GM23338 (cell line): ENCODE data around the gene RNF121. TPM values are rescaled to one million over a fixed set of nuclear protein-coding genes. Genes with fewer than 3 reads are reported as not detected.

Experiments used
- ATAC-seq: fragments of 200-7000 bp; cut with Tn5 transposase; 3 replicates; pipeline ENCODE4 v1.9.1; 2020
- DNase-seq: peaks from one replicate; pipeline ENCODE4 v3.0.0-alpha.2; 2015; ENCODE audit warnings: low spot score
- H2AFZ ChIP-seq: fragments of 200-600 bp; sonication (generic); 2 replicates; pipeline ENCODE4 v1.8.0; 2016; ENCODE audit warnings: antibody characterized with exemption, mild to moderate bottlenecking, moderate library complexity
- H3F3A ChIP-seq: fragments of 200-600 bp; sonication (generic); replicated peaks from 2 replicates; pipeline ENCODE4 v1.8.0; 2017; ENCODE audit warnings: antibody characterized with exemption, mixed run types, low read depth
- H3K27ac ChIP-seq: fragments of 200-600 bp; sonication (generic); 2 replicates; pipeline ENCODE4 v1.6.1; 2016; ENCODE audit warnings: low read depth
- H3K27me3 ChIP-seq: fragments of 200-600 bp; sonication (generic); 2 replicates; pipeline ENCODE4 v1.8.0; 2016; ENCODE audit warnings: mild to moderate bottlenecking, mixed run types, moderate library complexity; ENCODE audit not compliant: insufficient read depth
- H3K36me3 ChIP-seq: fragments of 200-600 bp; sonication (generic); 2 replicates; pipeline ENCODE4 v1.8.0; 2016; ENCODE audit warnings: mild to moderate bottlenecking; ENCODE audit not compliant: insufficient read depth
- H3K4me1 ChIP-seq: fragments of 200-600 bp; sonication (generic); 2 replicates; pipeline ENCODE4 v1.8.0; 2016; ENCODE audit warnings: mild to moderate bottlenecking, moderate library complexity; ENCODE audit not compliant: insufficient read depth
- H3K4me2 ChIP-seq: fragments of 200-600 bp; sonication (generic); 2 replicates; pipeline ENCODE4 v1.7.1; 2017; ENCODE audit warnings: mixed run types
- H3K4me3 ChIP-seq: fragments of 200-600 bp; sonication (generic); 2 replicates; pipeline ENCODE4 v1.6.1; 2016; ENCODE audit warnings: mixed run types
- H3K79me2 ChIP-seq: fragments of 200-600 bp; sonication (generic); replicated peaks from 2 replicates; pipeline ENCODE4 v1.8.0; 2017; ENCODE audit warnings: mild to moderate bottlenecking; ENCODE audit not compliant: insufficient read depth
- H3K9me2 ChIP-seq: fragments of 200-600 bp; sonication (generic); 2 replicates; pipeline ENCODE4 v1.8.0; 2017; ENCODE audit not compliant: insufficient read depth
- H4K20me1 ChIP-seq: fragments of 200-600 bp; sonication (generic); replicated peaks from 2 replicates; pipeline ENCODE4 v1.8.0; 2017; ENCODE audit warnings: mild to moderate bottlenecking; ENCODE audit not compliant: insufficient read depth
- H3K27ac Mint-ChIP-seq: 2 replicates; pipeline ENCODE4 v1.8.0; 2020; ENCODE audit warnings: inconsistent platforms, mild to moderate bottlenecking, moderate library complexity, mixed read lengths
- H3K27me3 Mint-ChIP-seq: 3 replicates; pipeline ENCODE4 v1.8.0; 2022; ENCODE audit warnings: low read depth, mild to moderate bottlenecking, moderate library complexity, mixed read lengths, inconsistent platforms; ENCODE audit not compliant: insufficient read depth, poor library complexity
- H3K36me3 Mint-ChIP-seq: 3 replicates; pipeline ENCODE4 v1.8.0; 2021; ENCODE audit warnings: low read depth, mild to moderate bottlenecking, inconsistent platforms, moderate library complexity, mixed read lengths
- H3K4me1 Mint-ChIP-seq: 3 replicates; pipeline ENCODE4 v1.8.0; 2020; ENCODE audit warnings: mild to moderate bottlenecking, inconsistent platforms, mixed read lengths
- H3K4me3 Mint-ChIP-seq: 3 replicates; pipeline ENCODE4 v1.8.0; 2021; ENCODE audit warnings: moderate library complexity, mild to moderate bottlenecking, inconsistent platforms, mixed read lengths
- H3K9me3 Mint-ChIP-seq: 3 replicates; pipeline ENCODE4 v1.8.0; 2020; ENCODE audit warnings: moderate library complexity, mild to moderate bottlenecking, inconsistent platforms, mixed read lengths
- CREB1 ChIP-seq: fragments of 250-450 bp; sonication (Bioruptor Pico); IDR thresholded peaks from 2 replicates; pipeline ENCODE4 v1.5.0; 2020; ENCODE audit warnings: low read depth, mild to moderate bottlenecking, moderate library complexity
- CTCF ChIP-seq, 2 experiments: fragments of 200-600 bp in 1 of 2; sonication (generic) in 1 of 2; conservative IDR thresholded peaks; 2 replicates each; pipeline versions ENCODE4 v1.5.1 to v1.6.1; 2016 to 2017; ENCODE audit warnings: antibody characterized with exemption in 2 of 2, low read depth in 2 of 2, mild to moderate bottlenecking in 2 of 2, moderate library complexity in 1 of 2
- ETS1 ChIP-seq: IDR thresholded peaks from 2 replicates; pipeline ENCODE4 v1.6.1; 2016; ENCODE audit warnings: antibody characterized with exemption
- EZH2 ChIP-seq: fragments of 200-600 bp; sonication (generic); IDR thresholded peaks from one replicate; pipeline ENCODE4 v1.8.0; 2017; ENCODE audit warnings: antibody characterized with exemption, mild to moderate bottlenecking, low read depth; ENCODE audit not compliant: unreplicated experiment
- EZH2phosphoT487 ChIP-seq: fragments of 200-600 bp; sonication (generic); IDR thresholded peaks from one replicate; pipeline ENCODE4 v1.8.1; 2018; ENCODE audit warnings: antibody characterized with exemption; ENCODE audit not compliant: unreplicated experiment
- JUNB ChIP-seq: IDR thresholded peaks from one replicate; pipeline ENCODE4 v1.6.1; 2016; ENCODE audit warnings: antibody characterized with exemption; ENCODE audit not compliant: unreplicated experiment
- NANOG ChIP-seq: IDR thresholded peaks from 2 replicates; pipeline ENCODE4 v1.6.1; 2016; ENCODE audit warnings: antibody characterized with exemption, borderline replicate concordance
- POLR2AphosphoS5 ChIP-seq: IDR thresholded peaks from 2 replicates; pipeline ENCODE4 v1.6.1; 2016; ENCODE audit warnings: antibody characterized with exemption, low read depth
- REST ChIP-seq: IDR thresholded peaks from one replicate; pipeline ENCODE4 v1.6.1; 2018; ENCODE audit warnings: antibody characterized with exemption; ENCODE audit not compliant: unreplicated experiment
- ZNF114 ChIP-seq: fragments of 250-450 bp; sonication (Bioruptor Pico); IDR thresholded peaks from 2 replicates; pipeline ENCODE4 v1.5.0; 2020; ENCODE audit warnings: mild to moderate bottlenecking, moderate library complexity
- ZNF331 ChIP-seq: fragments of 250-450 bp; sonication (Bioruptor Pico); IDR thresholded peaks from 2 replicates; pipeline ENCODE4 v1.5.0; 2020; ENCODE audit warnings: low read depth, mild to moderate bottlenecking, moderate library complexity
- polyA plus RNA-seq: library from polyadenylated mRNA; unstranded; fragments of >200 nt; fragmentation: Nextera tagmentation; extraction: Ambion mirVana; gene quantifications from 2 replicates; pipeline ENCODE4 v1.2.1, GENCODE V29; 2016
- total RNA-seq: library from RNA; depleted of rRNA; stranded (reverse); fragments of >200 nt; shearing (Covaris generic); gene quantifications from 2 replicates; pipeline ENCODE4 v1.2.3, GENCODE V29; 2014

The RNF121 gene
- total and polyA plus RNA-seq, 2 experiments from 2014 or later: 7.8 to 37.7 TPM

- TF ChIP-seq ETS1 (no peak), POLR2AphosphoS5 (no peak; the same call in 1 of the 2 replicates), EZH2 (no peak), CTCF (conservative IDR thresholded peaks at IDR 0.05; ENCODE audit: low read depth in 2 of 2) (no peak), CREB1 (CRISPR knock-in tag) (no peak), ZNF114 (CRISPR knock-in tag) (no peak), REST (no peak), JUNB (no peak), ZNF331 (CRISPR knock-in tag) (no peak)
Observed at GRCh38 chr11:72003776-72004171, 74.9 kb downstream of the RNF121 start (continued).

- Histone ChIP-seq H3K79me2 (no peaks in the 10 kb centered on the region), H3K9me2 (no peaks in the 10 kb centered on the region), H3K27ac (no peak overlapping the region), H3F3A (peaks cover 3% of the 10 kb centered on the region), H3K4me2 (no peak overlapping the region), H4K20me1 (peaks cover 19% of the 10 kb centered on the region), H3K4me3 (no peak overlapping the region), H3K4me1 (no peaks in the 10 kb centered on the region), H3K27me3 (no peaks in the 10 kb centered on the region), H2AFZ (no peak overlapping the region), H3K36me3 (peaks cover 9% of the 10 kb centered on the region; the same call in 1 of the 2 replicates)
- Mint-ChIP-seq H3K9me3 (peaks cover 2% of the 10 kb centered on the region; the same call in 1 of the 3 replicates), H3K4me1 (no peaks in the 10 kb centered on the region; the same call in 2 of the 3 replicates), H3K4me3 (no peak overlapping the region), H3K27ac (no peak overlapping the region), H3K27me3 (peaks cover 41% of the 10 kb centered on the region), H3K36me3 (peaks cover 78% of the 10 kb centered on the region)
- ATAC-seq (no peak), DNase-seq (no peak)
- TF ChIP-seq REST (no peak), ZNF114 (CRISPR knock-in tag) (no peak), CTCF (conservative IDR thresholded peaks at IDR 0.05; ENCODE audit: low read depth in 2 of 2) (no peak), EZH2phosphoT487 (no peak), ZNF331 (CRISPR knock-in tag) (no peak), ETS1 (no peak), JUNB (no peak), NANOG (no peak), EZH2 (no peak), POLR2AphosphoS5 (no peak)
Observed at GRCh38 chr11:72004515-72005346, 75.9 kb downstream of the RNF121 start.
